ENCODE results near the gene SLC17A9.

The SLC17A9 gene

DNA sequence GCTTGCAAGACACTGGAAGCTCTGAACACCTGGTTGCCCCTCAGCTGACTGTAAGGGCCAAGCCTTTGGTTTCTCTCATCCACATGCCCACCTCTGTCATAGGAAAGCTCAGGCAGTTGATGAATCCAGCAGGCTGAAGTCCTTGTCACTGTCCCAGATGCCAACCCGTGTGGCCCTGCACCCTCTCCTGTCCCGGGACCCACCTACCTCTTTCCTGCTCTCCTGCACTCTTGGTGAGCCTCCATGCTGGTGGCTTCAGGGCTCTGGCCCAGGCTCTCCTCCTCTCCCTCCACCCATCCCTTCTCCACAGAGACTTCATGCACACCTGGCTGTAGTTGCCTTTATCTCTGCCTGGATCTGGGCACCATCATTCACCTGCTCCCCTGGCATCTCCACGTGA lies 18.5 kb upstream of the SLC17A9 start:
- Histone ChIP-seq H3K4me1 (ENCODE audit: insufficient read depth, low read length) (peaks cover 40% of the 10 kb centered on the region), H3K9ac (ENCODE audit: low read depth, low read length) (no peak overlapping the region), H3K36me3 (ENCODE audit: insufficient read depth, low read depth, low read length) (peaks cover 44% of the 10 kb centered on the region), H3K27ac (ENCODE audit: low read length) (no peak overlapping the region), H3K9me3 (ENCODE audit: insufficient read depth, low read depth, low read length) (no peaks in the 10 kb centered on the region), H3K27me3 (ENCODE audit: insufficient read depth, low read length) (no peaks in the 10 kb centered on the region), H3K4me3 (ENCODE audit: low read length) (no peak overlapping the region)

DNA sequence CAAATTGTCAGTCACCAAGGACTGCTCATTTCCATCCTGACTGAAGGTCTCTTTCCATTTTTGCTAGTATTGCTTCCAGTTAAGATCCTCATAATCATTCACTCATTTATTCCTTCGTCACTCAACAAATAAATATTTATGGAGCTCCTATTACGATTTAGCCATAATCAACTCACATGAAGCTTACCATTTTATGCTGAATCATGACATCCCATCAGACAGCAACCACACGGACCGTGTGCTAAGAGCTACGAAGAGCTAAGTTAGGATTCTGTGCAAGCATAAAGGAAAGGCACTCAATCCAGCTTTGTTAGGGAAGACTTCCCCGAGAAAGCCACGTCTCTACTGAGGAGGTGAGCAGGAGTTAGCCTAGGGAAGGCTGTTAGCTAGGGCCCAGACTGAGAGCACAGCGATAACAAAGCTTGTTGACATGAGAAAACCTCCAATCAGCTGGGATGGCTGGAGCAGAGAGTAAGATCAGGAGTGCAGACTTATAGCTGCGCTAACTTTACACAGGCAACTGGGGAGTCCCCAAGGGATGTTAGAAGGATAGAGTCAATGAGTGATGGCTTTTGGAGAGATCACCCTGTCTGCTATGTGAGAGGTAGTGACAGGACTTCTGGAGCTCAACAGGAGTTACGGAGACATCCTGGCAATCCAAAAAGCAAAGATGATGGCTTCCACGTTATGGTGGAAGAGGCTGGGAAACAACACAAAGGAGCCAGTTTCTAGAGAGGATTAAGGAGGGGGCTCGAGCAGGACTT lies 17.1 kb upstream of the SLC17A9 start:
- H3K27ac ChIP-seq (ENCODE audit: low read length) = no peak overlapping the region
- H3K9ac ChIP-seq (ENCODE audit: low read depth, low read length) = peak overlapping the region; percentile 37
- H3K27me3 ChIP-seq (ENCODE audit: insufficient read depth, low read length) = no peaks in the 10 kb centered on the region
- H3K4me1 ChIP-seq (ENCODE audit: insufficient read depth, low read length) = peaks cover 45% of the 10 kb centered on the region
- H3K36me3 ChIP-seq (ENCODE audit: insufficient read depth, low read depth, low read length) = peaks cover 42% of the 10 kb centered on the region
- peak overlapping the region; percentile 100 for H3K4me3 ChIP-seq (ENCODE audit: low read length)
- no peaks in the 10 kb centered on the region for H3K9me3 ChIP-seq (ENCODE audit: insufficient read depth, low read depth, low read length)

- Histone ChIP-seq H3K9ac (ENCODE audit: low read depth, low read length) (peak overlapping the region; percentile 37; the same call in 1 of the 2 replicates), H3K27me3 (ENCODE audit: insufficient read depth, low read length) (no peaks in the 10 kb centered on the region), H3K4me3 (ENCODE audit: low read length) (peak overlapping the region; percentile 100), H3K27ac (ENCODE audit: low read length) (no peak overlapping the region), H3K4me1 (ENCODE audit: insufficient read depth, low read length) (peaks cover 39% of the 10 kb centered on the region), H3K36me3 (ENCODE audit: insufficient read depth, low read depth, low read length) (peaks cover 44% of the 10 kb centered on the region), H3K9me3 (ENCODE audit: insufficient read depth, low read depth, low read length) (no peaks in the 10 kb centered on the region)
Measured at GRCh38 chr20:62935968-62936585, 16.4 kb upstream of the SLC17A9 start.

DNA sequence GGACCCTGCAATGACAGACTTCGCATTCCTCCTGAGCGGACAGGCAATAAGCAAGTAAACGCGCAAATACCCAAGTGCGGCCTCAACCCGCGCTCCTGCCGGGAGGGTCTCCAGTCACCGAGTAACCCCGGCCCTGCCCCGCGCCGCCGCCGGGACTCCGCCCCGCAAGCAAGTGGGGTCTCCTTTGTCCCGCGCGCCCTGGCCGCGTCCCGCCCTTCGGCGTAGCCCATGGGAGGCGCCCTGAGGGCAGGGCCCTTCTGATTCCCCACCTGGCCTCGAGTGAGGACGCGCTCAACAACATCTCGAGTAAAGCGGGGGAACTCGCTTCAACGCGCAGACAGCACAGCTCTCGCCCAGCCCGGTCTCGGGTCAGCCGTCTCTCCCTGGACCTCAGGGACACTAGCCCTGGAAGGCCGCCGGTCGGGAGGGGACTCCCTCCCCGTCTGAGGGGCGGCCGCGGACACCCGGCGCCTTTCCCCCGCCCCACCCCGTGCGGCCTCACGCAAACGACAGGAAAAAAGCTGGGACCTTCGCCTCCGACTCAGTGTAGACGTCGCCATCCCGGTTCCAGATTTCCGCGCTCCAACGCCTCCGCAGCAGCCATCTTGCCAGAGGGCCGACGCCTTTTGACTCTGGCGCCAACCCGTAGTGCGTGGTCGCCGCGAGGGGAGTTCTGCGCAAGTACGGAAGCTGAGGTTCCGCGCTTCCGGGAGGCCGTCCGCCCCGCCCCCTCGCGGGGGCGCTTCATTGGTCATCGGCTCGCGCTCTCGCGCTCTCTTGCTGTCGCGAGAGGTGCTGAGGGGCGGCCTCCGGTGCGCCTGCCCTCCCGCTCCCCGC lies 15.0 kb upstream of the SLC17A9 start:
- peak overlapping the region; percentile 100 for H3K27ac ChIP-seq (ENCODE audit: low read length)
- H3K9ac ChIP-seq (ENCODE audit: low read depth, low read length) = peak overlapping the region; percentile 99
- no peaks in the 10 kb centered on the region for H3K27me3 ChIP-seq (ENCODE audit: insufficient read depth, low read length)
- H3K4me3 ChIP-seq (ENCODE audit: low read length) = peak overlapping the region; percentile 100
- H3K36me3 ChIP-seq (ENCODE audit: insufficient read depth, low read depth, low read length) = peaks cover 57% of the 10 kb centered on the region
- H3K9me3 ChIP-seq (ENCODE audit: insufficient read depth, low read depth, low read length) = no peaks in the 10 kb centered on the region
- H3K4me1 ChIP-seq (ENCODE audit: insufficient read depth, low read length) = peaks cover 31% of the 10 kb centered on the region

- H3K4me3 ChIP-seq (ENCODE audit: low read length) = peak within 1 kb of the TSS; percentile 100
- peaks cover 57% of the 10 kb centered on the region for H3K36me3 ChIP-seq (ENCODE audit: insufficient read depth, low read depth, low read length)
- H3K27me3 ChIP-seq (ENCODE audit: insufficient read depth, low read length) = no peaks in the 10 kb centered on the region
- peak within 1 kb of the TSS; percentile 99 for H3K9ac ChIP-seq (ENCODE audit: low read depth, low read length)
- H3K4me1 ChIP-seq (ENCODE audit: insufficient read depth, low read length) = peaks cover 31% of the 10 kb centered on the region
- peak within 1 kb of the TSS; percentile 100 for H3K27ac ChIP-seq (ENCODE audit: low read length)
- no peaks in the 10 kb centered on the region for H3K9me3 ChIP-seq (ENCODE audit: insufficient read depth, low read depth, low read length)
Measured at GRCh38 chr20:62938105-62938888, 14.2 kb upstream of the SLC17A9 start, which contains the start of gene GID8. TSS of gene GID8 (plus strand) at chr20:62938147. CDS start at chr20:62941503, 3,356 bp downstream.

DNA sequence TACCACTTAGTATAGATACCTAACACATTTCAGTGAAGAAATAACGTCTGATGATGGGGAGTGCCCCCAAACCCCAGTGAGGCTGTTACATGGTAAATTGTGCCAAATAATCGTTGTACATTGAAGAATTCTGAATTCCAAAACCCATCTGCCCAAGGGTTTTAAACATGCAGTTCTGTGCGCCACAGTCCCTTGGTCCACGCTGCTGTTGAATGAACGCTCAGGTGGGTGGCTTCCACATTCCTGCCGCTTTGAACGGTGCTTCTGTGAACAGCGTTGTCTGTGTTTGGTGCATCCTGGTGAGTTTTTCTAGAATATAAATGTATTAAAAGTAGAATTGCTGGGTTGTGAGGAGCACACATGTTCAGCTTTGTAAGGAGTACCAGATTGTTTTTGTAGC lies 11.6 kb upstream of the SLC17A9 start:
- peaks cover 57% of the 10 kb centered on the region for H3K36me3 ChIP-seq (ENCODE audit: insufficient read depth, low read depth, low read length)
- no peak overlapping the region for H3K27ac ChIP-seq (ENCODE audit: low read length)
- no peaks in the 10 kb centered on the region for H3K9me3 ChIP-seq (ENCODE audit: insufficient read depth, low read depth, low read length)
- 0 out of 2 replicates have a peak overlapping the region, but pooled peaks have one; percentile 6 for H3K9ac ChIP-seq (ENCODE audit: low read depth, low read length)
- H3K4me3 ChIP-seq (ENCODE audit: low read length) = no peak overlapping the region
- H3K27me3 ChIP-seq (ENCODE audit: insufficient read depth, low read length) = no peaks in the 10 kb centered on the region
- peaks cover 10% of the 10 kb centered on the region for H3K4me1 ChIP-seq (ENCODE audit: insufficient read depth, low read length)

- Histone ChIP-seq H3K36me3 (ENCODE audit: insufficient read depth, low read depth, low read length) (peaks cover 63% of the 10 kb centered on the region), H3K27me3 (ENCODE audit: insufficient read depth, low read length) (no peaks in the 10 kb centered on the region), H3K4me3 (ENCODE audit: low read length) (no peak overlapping the region), H3K27ac (ENCODE audit: low read length) (no peak overlapping the region), H3K4me1 (ENCODE audit: insufficient read depth, low read length) (peaks cover 8% of the 10 kb centered on the region), H3K9ac (ENCODE audit: low read depth, low read length) (no peak overlapping the region), H3K9me3 (ENCODE audit: insufficient read depth, low read depth, low read length) (no peaks in the 10 kb centered on the region)
Measured at GRCh38 chr20:62941792-62942191, 10.7 kb upstream of the SLC17A9 start.

- Histone ChIP-seq H3K9ac (ENCODE audit: low read depth, low read length) (no peak overlapping the region), H3K27ac (ENCODE audit: low read length) (no peak overlapping the region), H3K4me3 (ENCODE audit: low read length) (no peak overlapping the region), H3K9me3 (ENCODE audit: insufficient read depth, low read depth, low read length) (no peaks in the 10 kb centered on the region), H3K27me3 (ENCODE audit: insufficient read depth, low read length) (no peaks in the 10 kb centered on the region), H3K36me3 (ENCODE audit: insufficient read depth, low read depth, low read length) (peaks cover 70% of the 10 kb centered on the region), H3K4me1 (ENCODE audit: insufficient read depth, low read length) (peaks cover 8% of the 10 kb centered on the region)
Measured at GRCh38 chr20:62942456-62942855, 10.1 kb upstream of the SLC17A9 start.

- no peaks in the 10 kb centered on the region for H3K27me3 ChIP-seq (ENCODE audit: insufficient read depth, low read length)
- H3K36me3 ChIP-seq (ENCODE audit: insufficient read depth, low read depth, low read length) = peaks cover 79% of the 10 kb centered on the region
- peaks cover 8% of the 10 kb centered on the region for H3K4me1 ChIP-seq (ENCODE audit: insufficient read depth, low read length)
- H3K9me3 ChIP-seq (ENCODE audit: insufficient read depth, low read depth, low read length) = no peaks in the 10 kb centered on the region
- no peak overlapping the region for H3K27ac ChIP-seq (ENCODE audit: low read length)
- no peak overlapping the region for H3K4me3 ChIP-seq (ENCODE audit: low read length)
- no peak overlapping the region for H3K9ac ChIP-seq (ENCODE audit: low read depth, low read length)
Measured at GRCh38 chr20:62943396-62943795, 9.1 kb upstream of the SLC17A9 start.

GRCh38 chr20:62944184-62944583 lies 8.3 kb upstream of the SLC17A9 start:
- no peak overlapping the region for H3K27ac ChIP-seq (ENCODE audit: low read length)
- no peak overlapping the region for H3K9ac ChIP-seq (ENCODE audit: low read depth, low read length)
- H3K4me1 ChIP-seq (ENCODE audit: insufficient read depth, low read length) = peaks cover 8% of the 10 kb centered on the region
- H3K27me3 ChIP-seq (ENCODE audit: insufficient read depth, low read length) = no peaks in the 10 kb centered on the region
- peaks cover 87% of the 10 kb centered on the region for H3K36me3 ChIP-seq (ENCODE audit: insufficient read depth, low read depth, low read length)
- no peaks in the 10 kb centered on the region for H3K9me3 ChIP-seq (ENCODE audit: insufficient read depth, low read depth, low read length)
- H3K4me3 ChIP-seq (ENCODE audit: low read length) = no peak overlapping the region

DNA sequence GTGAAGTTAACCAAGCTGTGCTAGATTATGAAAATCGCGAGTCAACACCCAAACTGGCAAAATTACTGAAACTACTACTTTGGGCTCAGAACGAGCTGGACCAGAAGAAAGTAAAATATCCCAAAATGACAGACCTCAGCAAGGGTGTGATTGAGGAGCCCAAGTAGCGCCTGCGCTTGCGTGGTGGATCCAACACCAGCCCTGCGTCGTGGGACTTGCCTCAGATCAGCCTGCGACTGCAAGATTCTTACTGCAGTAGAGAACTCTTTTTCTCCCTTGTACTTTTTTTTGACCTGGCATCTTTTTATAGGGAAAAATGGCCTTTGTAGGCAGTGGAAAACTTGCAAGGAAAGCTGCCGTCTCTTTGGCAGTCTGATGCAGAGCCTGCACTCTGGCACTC lies 7.8 kb upstream of the SLC17A9 start:
- Histone ChIP-seq H3K36me3 (ENCODE audit: insufficient read depth, low read depth, low read length) (peaks cover 93% of the 10 kb centered on the region), H3K27ac (ENCODE audit: low read length) (no peak overlapping the region), H3K4me3 (ENCODE audit: low read length) (no peak overlapping the region)

More for the DNA sequence above, 7.8 kb upstream of the SLC17A9 start:
- no peak overlapping the region for H3K9ac ChIP-seq (ENCODE audit: low read depth, low read length)
- H3K27me3 ChIP-seq (ENCODE audit: insufficient read depth, low read length) = no peaks in the 10 kb centered on the region
- H3K4me1 ChIP-seq (ENCODE audit: insufficient read depth, low read length) = peaks cover 2% of the 10 kb centered on the region; the same call in 1 of the 2 replicates
- no peaks in the 10 kb centered on the region for H3K9me3 ChIP-seq (ENCODE audit: insufficient read depth, low read depth, low read length)

All from iPS-20b (cell line).